IMR-90 (cell line): ENCODE data around the gene OSER1. TPM values are rescaled to one million over a fixed set of nuclear protein-coding genes. Genes with fewer than 3 reads are reported as not detected.

ENCODE experiments used
- ATAC-seq: fragments of 200-7000 bp; cut with Tn5 transposase; 2 replicates; pipeline ENCODE4 v1.9.1; 2020; ENCODE audit warnings: low read depth, mild to moderate bottlenecking, moderate library complexity
- BruUV-seq: library from RNA; stranded (reverse); fragments of 400-500 nt; replicated peaks from 2 replicates; lab custom pipeline; 2021; lab: Mats Ljungman, UMichigan
- CTCF ChIA-PET: fragments of 300-600 bp; formaldehyde crosslinking; extraction: SDS; loops from one replicate; lab custom pipeline; 2021; ENCODE audit warnings: antibody characterized with exemption; lab: Yijun Ruan, JAX
- POLR2A ChIA-PET: fragments of 300-600 bp; sonication (Branson Sonifier 250); formaldehyde crosslinking; loops from one replicate; lab custom pipeline; 2022; ENCODE audit warnings: antibody characterized with exemption; ENCODE audit not compliant: unreplicated experiment; lab: Charles Lee
- DNase-seq: peaks from one replicate; pipeline ENCODE4 v3.0.0; 2013
- H2AFZ ChIP-seq: replicated peaks from 2 replicates; pipeline ENCODE3; 2013; ENCODE audit warnings: low read length, mild to moderate bottlenecking; ENCODE audit not compliant: poor library complexity
- H2AK5ac ChIP-seq: 2 replicates; pipeline ENCODE4 v1.6.1; 2013; ENCODE audit warnings: low read depth, low read length, inconsistent platforms
- H2AK9ac ChIP-seq: replicated peaks from 2 replicates; pipeline ENCODE3; 2013; ENCODE audit warnings: mild to moderate bottlenecking, low read depth, low read length, moderate library complexity; ENCODE audit not compliant: poor library complexity
- H2BK120ac ChIP-seq: 2 replicates; pipeline ENCODE4 v1.6.1; 2013; ENCODE audit warnings: low read depth, low read length, inconsistent platforms
- H2BK15ac ChIP-seq: 3 replicates; pipeline ENCODE4 v1.6.1; 2013; ENCODE audit warnings: low read depth, low read length, inconsistent platforms
- H2BK20ac ChIP-seq: 2 replicates; pipeline ENCODE4 v1.6.1; 2013; ENCODE audit warnings: low read depth, mild to moderate bottlenecking, inconsistent platforms, low read length, moderate library complexity
- H2BK5ac ChIP-seq: 2 replicates; pipeline ENCODE4 v1.6.1; 2013; ENCODE audit warnings: mild to moderate bottlenecking, low read depth, low read length, inconsistent platforms; ENCODE audit not compliant: poor library complexity, severe bottlenecking
- H3K14ac ChIP-seq: replicated peaks from 2 replicates; pipeline ENCODE4 v1.6.1; 2013; ENCODE audit warnings: low read depth, low read length, inconsistent platforms
- H3K18ac ChIP-seq: 2 replicates; pipeline ENCODE4 v1.6.1; 2013; ENCODE audit warnings: low read depth, low read length, control low read depth
- H3K23ac ChIP-seq: 2 replicates; pipeline ENCODE4 v1.6.1; 2013; ENCODE audit warnings: low read depth, low read length, inconsistent platforms
- H3K27ac ChIP-seq: 2 replicates; pipeline ENCODE4 v1.5.1; 2013; ENCODE audit warnings: mild to moderate bottlenecking, control low read depth, low read length; ENCODE audit not compliant: insufficient read depth
- H3K27me3 ChIP-seq: 2 replicates; pipeline ENCODE4 v1.6.1; 2013; ENCODE audit warnings: low read length; ENCODE audit not compliant: control insufficient read depth, insufficient read depth
- H3K36me3 ChIP-seq: 2 replicates; pipeline ENCODE4 v1.6.1; 2013; ENCODE audit warnings: low read length, mixed read lengths; ENCODE audit not compliant: control insufficient read depth, insufficient read depth
- H3K4ac ChIP-seq: 2 replicates; pipeline ENCODE4 v1.6.1; 2013; ENCODE audit warnings: low read depth, low read length, inconsistent platforms
- H3K4me1 ChIP-seq: 2 replicates; pipeline ENCODE4 v1.6.1; 2013; ENCODE audit warnings: low read length, mixed read lengths; ENCODE audit not compliant: control insufficient read depth, insufficient read depth
- H3K4me2 ChIP-seq: 2 replicates; pipeline ENCODE4 v1.6.1; 2013; ENCODE audit warnings: low read depth, mild to moderate bottlenecking, control low read depth, low read length, moderate library complexity
- H3K4me3 ChIP-seq: 2 replicates; pipeline ENCODE4 v1.5.1; 2013; ENCODE audit warnings: low read depth, mild to moderate bottlenecking, control low read depth, low read length, moderate library complexity; ENCODE audit not compliant: insufficient read depth
- H3K56ac ChIP-seq: 2 replicates; pipeline ENCODE4 v1.6.1; 2013; ENCODE audit warnings: low read length, inconsistent platforms; ENCODE audit not compliant: insufficient read depth; ENCODE audit errors: extremely low read depth
- H3K79me1 ChIP-seq, 2 experiments: 2 replicates each; pipeline ENCODE4 v1.6.1; 2013; ENCODE audit warnings: low read length in 2 of 2, inconsistent platforms in 1 of 2, low read depth in 1 of 2
- H3K9ac ChIP-seq: 2 replicates; pipeline ENCODE4 v1.6.1; 2013; ENCODE audit warnings: low read depth, low read length, control low read depth
- H3K9me1 ChIP-seq: 2 replicates; pipeline ENCODE4 v1.6.1; 2013; ENCODE audit warnings: low read length, inconsistent platforms; ENCODE audit not compliant: insufficient read depth
- H3K9me3 ChIP-seq: 2 replicates; pipeline ENCODE4 v1.6.1; 2013; ENCODE audit warnings: low read length; ENCODE audit not compliant: control insufficient read depth, insufficient read depth
- H4K20me1 ChIP-seq: 2 replicates; pipeline ENCODE4 v1.6.1; 2013; ENCODE audit warnings: low read length, inconsistent platforms; ENCODE audit not compliant: insufficient read depth
- H4K5ac ChIP-seq: 2 replicates; pipeline ENCODE4 v1.6.1; 2013; ENCODE audit warnings: mild to moderate bottlenecking, low read depth, low read length, control low read depth
- H4K8ac ChIP-seq, 2 experiments: 2 replicates each; pipeline ENCODE4 v1.6.1; 2013; ENCODE audit warnings: low read depth in 2 of 2, low read length in 2 of 2, control low read depth in 1 of 2, inconsistent platforms in 1 of 2
- H4K91ac ChIP-seq: 2 replicates; pipeline ENCODE4 v1.6.1; 2013; ENCODE audit warnings: low read depth, low read length, inconsistent platforms; ENCODE audit not compliant: insufficient read depth
- BHLHE40 ChIP-seq: fragments of 150-350 bp; IDR thresholded peaks from 2 replicates; pipeline ENCODE4 v1.6.1; 2016; ENCODE audit warnings: mild to moderate bottlenecking, low read depth, low read length
- CEBPB ChIP-seq: IDR thresholded peaks from 2 replicates; pipeline ENCODE4 v1.6.1; 2012; ENCODE audit warnings: low read depth, low read length, improper control_type of control experiment
- FOS ChIP-seq: fragments of 150-350 bp; IDR thresholded peaks from 2 replicates; pipeline ENCODE4 v1.6.1; 2016; ENCODE audit warnings: low read depth, low read length
- MAFK ChIP-seq: IDR thresholded peaks from 2 replicates; pipeline ENCODE4 v1.6.1; 2012; ENCODE audit warnings: low read depth, low read length, improper control_type of control experiment
- MAZ ChIP-seq: IDR thresholded peaks from 2 replicates; pipeline ENCODE4 v1.6.1; 2012; ENCODE audit warnings: low read depth, mild to moderate bottlenecking, low read length, improper control_type of control experiment, moderate library complexity, borderline replicate concordance
- MXI1 ChIP-seq: IDR thresholded peaks from 2 replicates; pipeline ENCODE4 v1.6.1; 2012; ENCODE audit warnings: low read depth, mild to moderate bottlenecking, low read length, moderate library complexity, borderline replicate concordance
- NFE2L2 ChIP-seq: fragments of 150-350 bp; IDR thresholded peaks from 2 replicates; pipeline ENCODE4 v1.6.1; 2016; ENCODE audit warnings: low read depth, mild to moderate bottlenecking, low read length
- POLR2A ChIP-seq: IDR thresholded peaks from 2 replicates; pipeline ENCODE4 v1.6.1; 2012; ENCODE audit warnings: mild to moderate bottlenecking, low read depth, low read length
- RAD21 ChIP-seq: IDR thresholded peaks from 2 replicates; pipeline ENCODE4 v1.6.1; 2012; ENCODE audit warnings: low read length, improper control_type of control experiment
- RCOR1 ChIP-seq: IDR thresholded peaks from 2 replicates; pipeline ENCODE4 v1.6.1; 2012; ENCODE audit warnings: mild to moderate bottlenecking, low read length, improper control_type of control experiment; ENCODE audit not compliant: insufficient replicate concordance
- RFX5 ChIP-seq: IDR thresholded peaks from 2 replicates; pipeline ENCODE4 v1.8.0; 2012; ENCODE audit warnings: low read depth, mild to moderate bottlenecking, low read length, moderate library complexity
- SMC3 ChIP-seq: fragments of 150-350 bp; IDR thresholded peaks from 2 replicates; pipeline ENCODE4 v1.6.1; 2016; ENCODE audit warnings: low read depth, mild to moderate bottlenecking, antibody characterized with exemption, low read length, moderate library complexity
- WGBS, 2 experiments: methylation state at CpG; one replicate each; pipeline versions ENCODE4 v1.1.5 to v1.1.7; 2013; ENCODE audit warnings: missing lambda C conversion rate in 2 of 2; ENCODE audit not compliant: insufficient read length in 1 of 2; ENCODE audit errors: extremely low coverage in 2 of 2; 5-methylcytosine and 5-hydroxymethylcytosine counted together
- dilution Hi-C: fragments of 300-500 bp; cut with HindIII; formaldehyde crosslinking; loops from one replicate; pipeline ENCODE4 v1.14.3; 2018; ENCODE audit warnings: low sequenced_read_pairs; ENCODE audit not compliant: unreplicated experiment
- in situ Hi-C: fragments of 300-500 bp; cut with MboI; formaldehyde crosslinking; loops from 3 replicates; pipeline ENCODE4 v1.14.3; 2019; ENCODE audit warnings: low sequenced_read_pairs, inconsistent platforms, mixed read lengths
- intact Hi-C: fragments of 100-400 bp; cut with micrococcal nuclease; formaldehyde crosslinking; loops from 2 replicates; pipeline ENCODE4 v1.10.0; 2022
- polyA plus RNA-seq, 3 experiments: library from polyadenylated mRNA; depleted of rRNA; stranded (reverse); fragments of >200 nt; gene quantifications; 2 replicates each; pipeline ENCODE4 v1.2.3, GENCODE V29; 2012; ENCODE audit warnings: low replicate concordance in 1 of 3
- total RNA-seq: library from RNA; depleted of rRNA; stranded (reverse); fragments of >200 nt; gene quantifications from 2 replicates; pipeline ENCODE4 v1.2.3, GENCODE V29; 2012
- TF ChIP-seq, protein P1 (sequence below): conservative IDR thresholded peaks from 2 replicates; pipeline ENCODE4 v1.5.1; 2012; ENCODE audit warnings: mild to moderate bottlenecking, low read depth, low read length, improper control_type of control experiment
- TF ChIP-seq, protein P2 (sequence below): fragments of 150-350 bp; IDR thresholded peaks from 2 replicates; pipeline ENCODE4 v1.6.1; 2017; ENCODE audit warnings: mild to moderate bottlenecking, antibody characterized with exemption, low read length, low read depth
- TF ChIP-seq, protein P3 (sequence below): fragments of 150-350 bp; IDR thresholded peaks from 2 replicates; pipeline ENCODE4 v1.6.1; 2016; ENCODE audit warnings: low read depth, mild to moderate bottlenecking, low read length, moderate library complexity, borderline replicate concordance

Gene OSER1
- total and polyA plus RNA-seq, 2 of the 4 experiments (the other 2 are of a cell fraction) = 32.6 to 70.6 TPM

DNA sequence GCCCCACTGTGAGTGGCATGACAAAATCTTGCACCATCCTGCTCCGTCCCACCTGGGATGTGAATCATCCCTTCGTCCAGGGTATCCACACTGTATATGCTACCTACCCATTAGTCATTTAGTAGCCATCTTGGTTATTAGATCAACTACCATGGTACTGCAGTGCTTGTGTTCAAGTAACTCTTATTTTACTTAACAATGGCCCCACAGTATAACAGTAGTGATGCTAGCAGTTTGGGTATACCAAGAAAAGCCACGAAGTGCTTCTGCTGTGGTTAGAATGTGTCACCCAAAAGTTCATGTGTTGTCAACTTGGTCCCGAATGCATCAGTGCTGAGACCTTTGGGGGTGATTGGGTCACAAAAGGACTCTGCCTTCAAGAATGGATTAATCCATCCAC lies 11.7 kb downstream of the OSER1 start:
- no peaks in the 10 kb centered on the region for H3K9me3 ChIP-seq
- TF ChIP-seq MAFK (no peak), MXI1 (no peak), RAD21 (no peak), NFE2L2 (no peak), SMC3 (no peak), RFX5 (no peak), CEBPB (no peak), RCOR1 (no peak), MAZ (no peak), BHLHE40 (no peak), FOS (no peak), POLR2A (no peak)
- TF ChIP-seq, protein P1, sequence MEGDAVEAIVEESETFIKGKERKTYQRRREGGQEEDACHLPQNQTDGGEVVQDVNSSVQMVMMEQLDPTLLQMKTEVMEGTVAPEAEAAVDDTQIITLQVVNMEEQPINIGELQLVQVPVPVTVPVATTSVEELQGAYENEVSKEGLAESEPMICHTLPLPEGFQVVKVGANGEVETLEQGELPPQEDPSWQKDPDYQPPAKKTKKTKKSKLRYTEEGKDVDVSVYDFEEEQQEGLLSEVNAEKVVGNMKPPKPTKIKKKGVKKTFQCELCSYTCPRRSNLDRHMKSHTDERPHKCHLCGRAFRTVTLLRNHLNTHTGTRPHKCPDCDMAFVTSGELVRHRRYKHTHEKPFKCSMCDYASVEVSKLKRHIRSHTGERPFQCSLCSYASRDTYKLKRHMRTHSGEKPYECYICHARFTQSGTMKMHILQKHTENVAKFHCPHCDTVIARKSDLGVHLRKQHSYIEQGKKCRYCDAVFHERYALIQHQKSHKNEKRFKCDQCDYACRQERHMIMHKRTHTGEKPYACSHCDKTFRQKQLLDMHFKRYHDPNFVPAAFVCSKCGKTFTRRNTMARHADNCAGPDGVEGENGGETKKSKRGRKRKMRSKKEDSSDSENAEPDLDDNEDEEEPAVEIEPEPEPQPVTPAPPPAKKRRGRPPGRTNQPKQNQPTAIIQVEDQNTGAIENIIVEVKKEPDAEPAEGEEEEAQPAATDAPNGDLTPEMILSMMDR = no peak
- TF ChIP-seq, protein P2, sequence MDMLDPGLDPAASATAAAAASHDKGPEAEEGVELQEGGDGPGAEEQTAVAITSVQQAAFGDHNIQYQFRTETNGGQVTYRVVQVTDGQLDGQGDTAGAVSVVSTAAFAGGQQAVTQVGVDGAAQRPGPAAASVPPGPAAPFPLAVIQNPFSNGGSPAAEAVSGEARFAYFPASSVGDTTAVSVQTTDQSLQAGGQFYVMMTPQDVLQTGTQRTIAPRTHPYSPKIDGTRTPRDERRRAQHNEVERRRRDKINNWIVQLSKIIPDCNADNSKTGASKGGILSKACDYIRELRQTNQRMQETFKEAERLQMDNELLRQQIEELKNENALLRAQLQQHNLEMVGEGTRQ = no peak
- TF ChIP-seq, protein P3, sequence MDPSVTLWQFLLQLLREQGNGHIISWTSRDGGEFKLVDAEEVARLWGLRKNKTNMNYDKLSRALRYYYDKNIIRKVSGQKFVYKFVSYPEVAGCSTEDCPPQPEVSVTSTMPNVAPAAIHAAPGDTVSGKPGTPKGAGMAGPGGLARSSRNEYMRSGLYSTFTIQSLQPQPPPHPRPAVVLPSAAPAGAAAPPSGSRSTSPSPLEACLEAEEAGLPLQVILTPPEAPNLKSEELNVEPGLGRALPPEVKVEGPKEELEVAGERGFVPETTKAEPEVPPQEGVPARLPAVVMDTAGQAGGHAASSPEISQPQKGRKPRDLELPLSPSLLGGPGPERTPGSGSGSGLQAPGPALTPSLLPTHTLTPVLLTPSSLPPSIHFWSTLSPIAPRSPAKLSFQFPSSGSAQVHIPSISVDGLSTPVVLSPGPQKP = no peak
- peaks cover 8% of the 10 kb centered on the region; the same call in 1 of the 2 replicates for H4K20me1 ChIP-seq
- H2AFZ ChIP-seq = no peak overlapping the region
- no peak overlapping the region for H2BK120ac ChIP-seq
- no peak overlapping the region for H3K4me3 ChIP-seq
- peaks cover 27% of the 10 kb centered on the region for H3K9me1 ChIP-seq
- H3K27ac ChIP-seq = no peak overlapping the region
- no peak overlapping the region for H4K8ac ChIP-seq
- H2BK15ac ChIP-seq = no peak overlapping the region
- no peak overlapping the region for H3K18ac ChIP-seq
- H3K27me3 ChIP-seq = no peaks in the 10 kb centered on the region
- no peak overlapping the region for H4K5ac ChIP-seq
- CTCF ChIA-PET = interaction anchor here (1.6 kb wide), 1 partner anchor 87 kb away, joined by 3 read pairs; no protein-coding TSS in a partner anchor
- no peak overlapping the region for H2BK5ac ChIP-seq
- H2AK5ac ChIP-seq = no peak overlapping the region
- H3K23ac ChIP-seq = no peak overlapping the region
- in situ Hi-C loops (no loop called here), intact Hi-C loops (no loop called here), dilution Hi-C loops (no loop called here)
- no TSS peak for BruUV-seq
- H2BK20ac ChIP-seq = no peak overlapping the region
- no peak for DNase-seq
- ATAC-seq = no peak
- peaks cover 13% of the 10 kb centered on the region for H3K4me1 ChIP-seq
- H2AK9ac ChIP-seq = no peak overlapping the region
- H3K4ac ChIP-seq = no peak overlapping the region
- H3K9ac ChIP-seq = no peak overlapping the region
- no CpG with 5 or more reads among the region's 4 CpGs for WGBS, 2 experiments
- H3K56ac ChIP-seq = no peak overlapping the region
- peaks cover 32% of the 10 kb centered on the region for H3K36me3 ChIP-seq
- no peak overlapping the region for H3K4me2 ChIP-seq
- H3K14ac ChIP-seq = no peak overlapping the region
- POLR2A ChIA-PET = no interaction called here
- H3K79me1 ChIP-seq = peaks cover 40 to 61% of the 10 kb centered on the region in 2 experiments
- H4K91ac ChIP-seq = no peak overlapping the region
